Measurements from ENCODE around the gene MS4A2.
"Not testable (repeated sequence)": the region's sequence is repeated elsewhere in the genome, so short reads cannot be mapped to it uniquely, and the experiment has no call there.

The MS4A2 gene

DNA sequence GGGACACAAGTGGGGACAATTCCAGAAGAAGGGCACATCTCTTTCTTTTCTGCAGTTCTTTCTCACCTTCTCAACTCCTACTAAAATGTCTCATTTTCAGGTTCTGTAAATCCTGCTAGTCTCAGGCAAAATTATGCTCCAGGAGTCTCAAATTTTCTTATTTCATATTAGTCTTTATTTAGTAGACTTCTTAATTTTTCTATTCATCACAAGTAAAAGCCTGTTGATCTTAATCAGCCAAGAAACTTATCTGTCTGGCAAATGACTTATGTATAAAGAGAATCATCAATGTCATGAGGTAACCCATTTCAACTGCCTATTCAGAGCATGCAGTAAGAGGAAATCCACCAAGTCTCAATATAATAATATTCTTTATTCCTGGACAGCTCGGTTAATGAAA lies at the start of gene MS4A2:
Gene MS4A2 (plus strand): TSS at position 301 of the 400 bp plus-strand sequence. CDS start 102 bp downstream, outside the sequence.
- H3K27ac Mint-ChIP-seq: no peak within 1 kb of the TSS
- peaks cover 22% of the 10 kb centered on the region for H3K27me3 Mint-ChIP-seq
- ATAC-seq (ENCODE audit: low read depth) (no peak), DNase-seq (ENCODE audit: low spot score in 2 of 2) (no peak)
- no peaks in the 10 kb centered on the region for H3K4me1 Mint-ChIP-seq
- no peak within 1 kb of the TSS for H3K4me3 Mint-ChIP-seq
- no peaks in the 10 kb centered on the region for H3K9me3 Mint-ChIP-seq
- H3K36me3 Mint-ChIP-seq: no peaks in the 10 kb centered on the region

GRCh38 chr11:60040109-60040508 lies 48.4 kb upstream of the MS4A2 start, which contains the start of gene OOSP2:
OOSP2 (plus strand) TSS chr11:60040409; CDS start chr11:60040460, 51 bp downstream.
- ATAC-seq (ENCODE audit: low read depth) (no peak), DNase-seq (ENCODE audit: low spot score in 2 of 2) (no peak)
- Mint-ChIP-seq H3K27me3 (peaks cover 4% of the 10 kb centered on the region), H3K9me3 (no peaks in the 10 kb centered on the region), H3K27ac (no peak within 1 kb of the TSS), H3K4me1 (no peaks in the 10 kb centered on the region), H3K36me3 (no peaks in the 10 kb centered on the region), H3K4me3 (no peak within 1 kb of the TSS)

DNA sequence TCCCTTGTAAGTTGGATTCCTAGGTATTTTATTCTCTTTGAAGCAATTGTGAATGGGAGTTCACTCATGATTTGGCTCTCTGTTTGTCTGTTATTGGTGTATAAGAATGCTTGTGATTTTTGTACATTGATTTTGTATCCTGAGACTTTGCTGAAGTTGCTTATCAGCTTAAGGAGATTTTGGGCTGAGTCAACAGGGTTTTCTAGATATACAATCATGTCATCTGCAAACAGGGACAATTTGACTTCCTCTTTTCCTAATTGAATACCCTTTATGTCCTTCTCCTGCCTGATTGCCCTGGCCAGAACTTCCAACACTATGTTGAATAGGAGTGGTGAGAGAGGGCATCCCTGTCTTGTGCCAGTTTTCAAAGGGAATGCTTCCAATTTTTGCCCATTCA lies 38.0 kb upstream of the MS4A2 start:
- not testable (repeated sequence) for ATAC-seq (ENCODE audit: low read depth); H3K27me3 Mint-ChIP-seq; H3K27ac Mint-ChIP-seq; H3K4me3 Mint-ChIP-seq; DNase-seq (ENCODE audit: low spot score in 2 of 2); H3K4me1 Mint-ChIP-seq; H3K36me3 Mint-ChIP-seq; H3K9me3 Mint-ChIP-seq

DNA sequence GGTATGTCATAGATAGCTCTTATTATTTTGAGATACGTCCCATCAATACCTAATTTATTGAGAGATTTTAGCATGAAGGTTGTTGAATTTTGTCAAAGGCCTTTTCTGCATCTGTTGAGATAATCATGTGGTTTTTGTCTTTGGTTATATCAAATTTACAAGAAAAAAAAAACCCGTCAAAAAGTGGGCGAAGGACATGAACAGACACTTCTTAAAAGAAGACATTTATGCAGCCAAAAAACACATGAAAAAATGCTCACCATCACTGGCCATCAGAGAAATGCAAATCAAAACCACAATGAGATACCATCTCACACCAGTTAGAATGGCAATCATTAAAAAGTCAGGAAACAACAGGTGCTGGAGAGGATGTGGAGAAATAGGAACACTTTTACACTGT lies 37.6 kb upstream of the MS4A2 start:
- ATAC-seq (ENCODE audit: low read depth); DNase-seq (ENCODE audit: low spot score in 2 of 2); H3K4me3 Mint-ChIP-seq; H3K27ac Mint-ChIP-seq; H3K27me3 Mint-ChIP-seq; H3K36me3 Mint-ChIP-seq; H3K9me3 Mint-ChIP-seq; H3K4me1 Mint-ChIP-seq: not testable (repeated sequence)

DNA sequence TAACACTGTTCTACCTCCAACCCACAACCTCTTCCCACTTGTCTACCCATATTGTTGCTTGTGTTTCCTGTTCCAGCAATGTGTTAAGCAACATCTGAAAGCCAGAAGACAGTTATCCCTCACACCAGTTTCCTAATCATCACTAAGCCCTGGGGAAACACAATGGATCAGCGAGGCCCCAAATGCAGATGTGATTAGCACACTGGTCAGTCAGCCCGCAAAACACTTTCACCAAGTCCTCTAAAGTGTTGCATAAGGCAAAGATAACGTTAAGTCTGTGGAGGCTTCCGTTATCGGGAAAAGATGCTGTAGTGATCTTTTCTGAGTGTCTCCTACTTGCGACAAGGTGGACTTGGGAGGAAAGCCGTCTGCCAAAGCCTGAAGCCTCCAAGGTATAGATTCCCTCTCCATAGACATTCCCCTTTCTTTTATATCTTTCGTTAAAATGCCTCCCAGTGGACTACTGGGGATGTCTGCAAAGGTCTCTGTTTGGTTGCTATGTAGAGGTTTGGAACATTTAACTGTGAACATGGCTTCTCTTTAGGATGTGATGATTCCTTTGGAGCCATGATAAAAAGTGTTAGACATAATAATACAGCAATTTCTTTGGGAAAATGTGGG lies 32.0 kb upstream of the MS4A2 start, which contains the start of gene MS4A3:
Gene MS4A3 (plus strand): TSS at position 317 of the 621 bp plus-strand sequence. CDS start 4,496 bp downstream, outside the sequence.
- H3K4me3 Mint-ChIP-seq: no peak within 1 kb of the TSS
- H3K9me3 Mint-ChIP-seq: peaks cover 3% of the 10 kb centered on the region
- no peak within 1 kb of the TSS for H3K27ac Mint-ChIP-seq
- no peaks in the 10 kb centered on the region for H3K4me1 Mint-ChIP-seq
- H3K36me3 Mint-ChIP-seq: no peaks in the 10 kb centered on the region
- DNase-seq (ENCODE audit: low spot score in 2 of 2): no peak
- no peak for ATAC-seq (ENCODE audit: low read depth)
- H3K27me3 Mint-ChIP-seq: peaks cover 9% of the 10 kb centered on the region

- Mint-ChIP-seq H3K27ac (no peak overlapping the region), H3K9me3 (peaks cover 3% of the 10 kb centered on the region), H3K4me3 (no peak overlapping the region), H3K36me3 (no peaks in the 10 kb centered on the region), H3K4me1 (no peaks in the 10 kb centered on the region), H3K27me3 (peaks cover 9% of the 10 kb centered on the region)
- no peak for DNase-seq (ENCODE audit: low spot score in 2 of 2)
- no peak for ATAC-seq (ENCODE audit: low read depth)
Observed at GRCh38 chr11:60059052-60059451, 29.4 kb upstream of the MS4A2 start.

GRCh38 chr11:60059521-60060240 lies 28.8 kb upstream of the MS4A2 start:
- ATAC-seq (ENCODE audit: low read depth): no peak
- Mint-ChIP-seq H3K27ac (no peak overlapping the region), H3K36me3 (no peaks in the 10 kb centered on the region), H3K9me3 (peaks cover 3% of the 10 kb centered on the region), H3K4me1 (no peaks in the 10 kb centered on the region), H3K4me3 (no peak overlapping the region), H3K27me3 (peaks cover 9% of the 10 kb centered on the region)
- no peak for DNase-seq (ENCODE audit: low spot score in 2 of 2)

DNA sequence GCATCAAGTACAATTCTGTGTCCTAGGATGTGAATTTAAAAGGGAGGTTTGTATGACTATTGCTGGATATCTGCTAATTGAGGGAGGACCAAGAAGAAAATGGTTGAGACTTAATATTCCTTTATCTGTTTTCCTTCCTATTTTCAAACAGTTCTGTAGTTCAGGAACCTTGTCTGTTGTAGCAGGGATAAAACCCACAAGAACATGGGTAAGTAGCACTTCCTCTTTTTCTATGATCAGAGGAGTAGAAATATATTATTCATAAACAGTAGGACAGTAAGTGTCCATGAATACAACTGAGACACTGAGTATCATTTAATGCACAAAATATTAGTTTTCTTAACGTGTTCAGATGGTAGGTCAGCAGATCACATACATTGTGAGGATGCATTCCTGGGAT lies 24.4 kb upstream of the MS4A2 start:
- no peaks in the 10 kb centered on the region for H3K36me3 Mint-ChIP-seq

DNA sequence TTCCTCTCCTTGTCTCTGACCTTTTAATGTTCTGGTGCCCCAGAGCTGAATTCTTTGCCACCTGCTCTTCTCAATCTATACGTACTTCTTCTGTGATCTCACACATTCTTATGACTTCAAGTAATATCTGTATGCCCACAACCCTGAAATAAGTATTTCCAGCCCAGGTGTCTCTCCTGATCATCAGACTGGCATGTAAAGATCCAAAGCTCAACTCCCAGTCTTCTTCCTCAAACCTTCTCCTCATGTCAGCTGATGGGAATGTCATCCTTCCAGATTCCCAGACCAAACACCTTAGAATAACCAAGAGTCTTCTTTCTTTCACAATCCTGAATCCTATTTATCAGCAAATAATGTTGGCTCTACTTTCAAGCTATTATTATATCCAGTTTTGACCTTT lies 22.7 kb upstream of the MS4A2 start:
- Mint-ChIP-seq H3K4me1 (no peaks in the 10 kb centered on the region), H3K36me3 (no peaks in the 10 kb centered on the region), H3K27ac (no peak overlapping the region), H3K4me3 (no peak overlapping the region), H3K9me3 (no peaks in the 10 kb centered on the region), H3K27me3 (peaks cover 4% of the 10 kb centered on the region)
- DNase-seq (ENCODE audit: low spot score in 2 of 2): no peak
- ATAC-seq (ENCODE audit: low read depth): no peak

More for the DNA sequence above, 24.4 kb upstream of the MS4A2 start:
- no peaks in the 10 kb centered on the region for H3K27me3 Mint-ChIP-seq
- H3K4me1 Mint-ChIP-seq: no peaks in the 10 kb centered on the region
- ATAC-seq (ENCODE audit: low read depth) (peak; percentile 32), DNase-seq (ENCODE audit: low spot score in 2 of 2) (no peak)
- no peak overlapping the region for H3K4me3 Mint-ChIP-seq
- H3K27ac Mint-ChIP-seq: no peak overlapping the region
- H3K9me3 Mint-ChIP-seq: peaks cover 3% of the 10 kb centered on the region

DNA sequence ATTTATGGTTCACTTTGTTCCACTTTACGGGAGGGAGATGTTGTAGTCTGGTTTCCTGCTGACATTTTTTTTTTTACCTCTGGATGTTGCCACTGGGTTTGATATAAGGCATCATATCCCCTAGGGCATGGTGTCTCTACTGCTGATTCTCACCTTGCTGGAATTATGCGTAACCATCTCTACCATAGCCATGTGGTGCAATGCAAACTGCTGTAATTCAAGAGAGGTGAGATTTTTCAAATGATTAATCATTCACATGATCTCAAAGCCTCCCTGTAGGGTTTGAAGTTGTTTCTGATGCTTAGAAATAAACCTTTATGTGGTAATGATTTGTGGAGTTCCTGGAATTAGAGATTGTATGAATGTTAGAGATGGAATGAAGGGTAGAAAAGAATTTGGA lies 19.0 kb upstream of the MS4A2 start:
- no peaks in the 10 kb centered on the region for H3K36me3 Mint-ChIP-seq
- peaks cover 2% of the 10 kb centered on the region for H3K9me3 Mint-ChIP-seq
- peaks cover 7% of the 10 kb centered on the region for H3K27me3 Mint-ChIP-seq
- H3K27ac Mint-ChIP-seq: no peak overlapping the region
- no peaks in the 10 kb centered on the region for H3K4me1 Mint-ChIP-seq
- ATAC-seq (ENCODE audit: low read depth) (no peak), DNase-seq (ENCODE audit: low spot score in 2 of 2) (no peak)
- no peak overlapping the region for H3K4me3 Mint-ChIP-seq

GRCh38 chr11:60071644-60072043 lies 16.8 kb upstream of the MS4A2 start:
- ATAC-seq (ENCODE audit: low read depth); H3K9me3 Mint-ChIP-seq; H3K4me1 Mint-ChIP-seq; H3K36me3 Mint-ChIP-seq; DNase-seq (ENCODE audit: low spot score in 2 of 2); H3K27me3 Mint-ChIP-seq; H3K4me3 Mint-ChIP-seq; H3K27ac Mint-ChIP-seq: not testable (repeated sequence)

DNA sequence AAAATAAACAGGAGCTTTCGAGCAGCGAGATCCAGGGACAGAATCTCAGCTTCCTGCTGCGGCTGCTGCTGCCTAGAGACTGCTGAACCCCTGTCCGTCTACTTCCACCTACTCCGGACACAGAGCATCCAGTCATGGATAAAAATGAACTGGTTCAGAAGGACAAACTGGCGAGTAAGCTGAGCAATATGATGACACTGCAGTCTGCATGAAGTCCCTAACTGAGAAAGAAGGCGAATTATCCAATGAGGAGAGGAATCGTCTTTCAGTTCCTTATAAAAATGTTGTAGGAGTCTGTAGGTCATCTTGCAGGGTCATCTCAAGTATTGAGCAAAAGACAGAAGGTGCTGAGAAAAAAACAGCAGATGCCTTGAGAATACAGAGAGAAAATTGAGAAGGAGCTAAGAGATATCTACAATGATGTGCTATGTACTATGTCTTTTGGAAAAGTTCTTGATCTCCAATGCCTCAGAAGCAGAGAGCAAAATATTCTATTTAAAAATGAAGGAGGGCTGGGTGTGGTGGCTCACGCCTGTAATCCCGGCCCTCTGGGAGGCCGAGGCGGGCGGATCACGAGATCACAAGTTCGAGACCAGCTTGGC lies 11.1 kb upstream of the MS4A2 start:
- peaks cover 4% of the 10 kb centered on the region for H3K27me3 Mint-ChIP-seq

DNA sequence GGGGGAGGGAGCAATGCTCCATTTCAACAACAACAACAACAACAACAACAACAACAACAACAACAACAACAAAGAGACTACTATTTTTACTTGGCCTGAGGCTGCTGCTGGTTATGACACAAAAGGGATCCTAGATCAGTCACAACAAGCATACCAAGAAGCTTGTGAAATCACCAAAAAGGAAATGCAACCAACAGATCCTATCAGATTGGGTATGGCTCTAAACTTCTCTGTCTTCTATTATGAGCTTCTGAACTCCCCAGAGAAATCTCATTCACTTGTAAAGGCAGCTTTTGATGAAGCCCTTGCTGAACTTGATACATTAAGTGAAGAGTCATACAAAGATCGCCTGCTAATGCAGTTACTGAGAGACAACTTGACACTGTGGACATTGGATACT lies 10.5 kb upstream of the MS4A2 start:
- Mint-ChIP-seq H3K36me3 (no peaks in the 10 kb centered on the region), H3K9me3 (peaks cover 12% of the 10 kb centered on the region), H3K27me3 (peaks cover 4% of the 10 kb centered on the region), H3K27ac (no peak overlapping the region), H3K4me1 (no peaks in the 10 kb centered on the region), H3K4me3 (no peak overlapping the region)
- DNase-seq (ENCODE audit: low spot score in 2 of 2) (no peak), ATAC-seq (ENCODE audit: low read depth) (no peak)

More for the DNA sequence above, 11.1 kb upstream of the MS4A2 start:
- no peak overlapping the region for H3K27ac Mint-ChIP-seq
- H3K36me3 Mint-ChIP-seq: no peaks in the 10 kb centered on the region
- H3K4me3 Mint-ChIP-seq: no peak overlapping the region
- H3K4me1 Mint-ChIP-seq: no peaks in the 10 kb centered on the region
- peaks cover 10% of the 10 kb centered on the region for H3K9me3 Mint-ChIP-seq
- no peak for ATAC-seq (ENCODE audit: low read depth)
- DNase-seq (ENCODE audit: low spot score in 2 of 2): no peak

- Mint-ChIP-seq H3K27me3 (peaks cover 4% of the 10 kb centered on the region), H3K4me1 (no peaks in the 10 kb centered on the region), H3K4me3 (no peak overlapping the region), H3K27ac (no peak overlapping the region), H3K9me3 (peaks cover 12% of the 10 kb centered on the region), H3K36me3 (no peaks in the 10 kb centered on the region)
- DNase-seq (ENCODE audit: low spot score in 2 of 2) (no peak), ATAC-seq (ENCODE audit: low read depth) (no peak)
Observed at GRCh38 chr11:60078745-60079144, 9.7 kb upstream of the MS4A2 start.
